ENCODE measurements around the gene NPHS1. TPM values are rescaled to one million over a fixed set of nuclear protein-coding genes. Genes with fewer than 3 reads are reported as not detected.

NPHS1 gene
- total RNA-seq, 1 donor from 2014 or later, result not detected

- Histone ChIP-seq H3K36me3 (no peaks in the 10 kb centered on the region), H3K4me1 (no peaks in the 10 kb centered on the region), H3K9me3 (no peaks in the 10 kb centered on the region), H3K27me3 (no peaks in the 10 kb centered on the region), H3K4me3 (no peak overlapping the region), H3K27ac (no peak overlapping the region)
- no peak for DNase-seq (ENCODE audit: extremely low spot score in 2 of 2)
- intact Hi-C loops (cut with DNase I), result no loop called here
- no peak for TF ChIP-seq POLR2A (IDR thresholded peaks at IDR 0.05)
- TF ChIP-seq POLR2AphosphoS5 (IDR thresholded peaks at IDR 0.05; ENCODE audit: insufficient read depth in 1 of 2, low read depth in 1 of 2), result no peak
- TF ChIP-seq CTCF (IDR thresholded peaks at IDR 0.05), result no peak
Observed at GRCh38 chr19:35832054-35832453, 20.2 kb downstream of the NPHS1 start.

GRCh38 chr19:35830986-35831385 lies 21.3 kb downstream of the NPHS1 start:
- Histone ChIP-seq H3K4me3 (no peak overlapping the region), H3K36me3 (no peaks in the 10 kb centered on the region), H3K9me3 (no peaks in the 10 kb centered on the region), H3K27ac (no peak overlapping the region), H3K4me1 (no peaks in the 10 kb centered on the region), H3K27me3 (no peaks in the 10 kb centered on the region)
- intact Hi-C loops (cut with DNase I), result no loop called here
- DNase-seq (ENCODE audit: extremely low spot score in 2 of 2), result no peak
- TF ChIP-seq POLR2A (IDR thresholded peaks at IDR 0.05), result no peak
- no peak for TF ChIP-seq POLR2AphosphoS5 (IDR thresholded peaks at IDR 0.05; ENCODE audit: insufficient read depth in 1 of 2, low read depth in 1 of 2)
- TF ChIP-seq CTCF (IDR thresholded peaks at IDR 0.05), result no peak

GRCh38 chr19:35828692-35829301 lies 23.5 kb downstream of the NPHS1 start:
- intact Hi-C loops (cut with DNase I), result no loop called here
- Histone ChIP-seq H3K36me3 (no peaks in the 10 kb centered on the region), H3K4me3 (no peak overlapping the region), H3K4me1 (no peaks in the 10 kb centered on the region), H3K27ac (no peak overlapping the region), H3K9me3 (no peaks in the 10 kb centered on the region), H3K27me3 (no peaks in the 10 kb centered on the region)
- TF ChIP-seq CTCF (IDR thresholded peaks at IDR 0.05) (no peak), POLR2A (IDR thresholded peaks at IDR 0.05) (no peak), POLR2AphosphoS5 (IDR thresholded peaks at IDR 0.05; ENCODE audit: insufficient read depth in 1 of 2, low read depth in 1 of 2) (no peak)
- no peak for DNase-seq (ENCODE audit: extremely low spot score in 2 of 2)

- TF ChIP-seq POLR2AphosphoS5 (IDR thresholded peaks at IDR 0.05; ENCODE audit: insufficient read depth in 1 of 2, low read depth in 1 of 2) (no peak), CTCF (IDR thresholded peaks at IDR 0.05) (no peak), POLR2A (IDR thresholded peaks at IDR 0.05) (no peak)
- H3K27me3 ChIP-seq, result no peaks in the 10 kb centered on the region
- H3K36me3 ChIP-seq, result no peaks in the 10 kb centered on the region
- intact Hi-C loops (cut with DNase I), result no loop called here
- no peaks in the 10 kb centered on the region for H3K9me3 ChIP-seq
- H3K4me3 ChIP-seq, result no peak overlapping the region
- no peak overlapping the region for H3K27ac ChIP-seq
- no peak for DNase-seq (ENCODE audit: extremely low spot score in 2 of 2)
- H3K4me1 ChIP-seq, result no peaks in the 10 kb centered on the region
Observed at GRCh38 chr19:35824150-35824549, 28.2 kb downstream of the NPHS1 start.

- DNase-seq (ENCODE audit: extremely low spot score in 2 of 2), result no peak
- H3K36me3 ChIP-seq, result no peaks in the 10 kb centered on the region
- no peaks in the 10 kb centered on the region for H3K4me1 ChIP-seq
- intact Hi-C loops (cut with DNase I), result no loop called here
- H3K4me3 ChIP-seq, result no peak overlapping the region
- H3K27ac ChIP-seq, result no peak overlapping the region
- H3K27me3 ChIP-seq, result no peaks in the 10 kb centered on the region
- no peak for TF ChIP-seq CTCF (IDR thresholded peaks at IDR 0.05)
- TF ChIP-seq POLR2A (IDR thresholded peaks at IDR 0.05), result no peak
- TF ChIP-seq POLR2AphosphoS5 (IDR thresholded peaks at IDR 0.05; ENCODE audit: insufficient read depth in 1 of 2, low read depth in 1 of 2), result no peak
- no peaks in the 10 kb centered on the region for H3K9me3 ChIP-seq
Observed at GRCh38 chr19:35822579-35822978, 29.7 kb downstream of the NPHS1 start.

All from vagina (tissue), 2 donors.